AG04450 (cell line): ENCODE results near the gene BIRC7. TPM values are rescaled to one million over a fixed set of nuclear protein-coding genes. Genes with fewer than 3 reads are reported as not detected.

Experiments used
- CTCF ChIA-PET: fragments of 300-600, 350-600 bp; formaldehyde crosslinking; extraction: SDS; loops from one replicate; lab custom pipeline; 2022; ENCODE audit warnings: antibody characterized with exemption, inconsistent platforms; lab: Charles Lee
- POLR2A ChIA-PET: fragments of 350-600 bp; formaldehyde crosslinking; extraction: SDS; loops from one replicate; lab custom pipeline; 2021; ENCODE audit warnings: antibody characterized with exemption, inconsistent platforms; lab: Yijun Ruan, JAX
- DNase-seq: peaks from one replicate; pipeline ENCODE4 v3.0.0-alpha.2; 2011; ENCODE audit warnings: low read depth, low spot score
- H3K27ac ChIP-seq: one replicate; pipeline ENCODE4 v1.5.1; 2012; ENCODE audit warnings: low read depth, low read length, control low read depth
- H3K27me3 ChIP-seq: one replicate; pipeline ENCODE4 v1.6.0; 2012; ENCODE audit warnings: low read length; ENCODE audit not compliant: control insufficient read depth, insufficient read depth
- H3K4me3 ChIP-seq: 2 replicates; pipeline ENCODE4 v1.5.1; 2011; ENCODE audit warnings: mild to moderate bottlenecking, low read depth, low read length, control low read depth
- H3K9me3 ChIP-seq: 2 replicates; pipeline ENCODE4 v1.5.1; 2012; ENCODE audit warnings: low read length; ENCODE audit not compliant: control insufficient read depth, insufficient read depth
- CTCF ChIP-seq: IDR thresholded peaks from 2 replicates; pipeline ENCODE4 v1.5.1; 2011; ENCODE audit warnings: low read depth, low read length, control low read depth, inconsistent platforms
- polyA plus RNA-seq: library from polyadenylated mRNA; depleted of rRNA; stranded (reverse); fragments of >200 nt; gene quantifications from 2 replicates; pipeline ENCODE4 v1.2.3, GENCODE V29; 2011

BIRC7 gene
- polyA plus RNA-seq, 1 experiment, result not detected

GRCh38 chr20:63191400-63191799 lies 44.3 kb upstream of the BIRC7 start:
- ChIA-PET CTCF (no interaction called here), POLR2A (no interaction called here)
- H3K27ac ChIP-seq, result no peak overlapping the region
- no peak for DNase-seq
- no peak for TF ChIP-seq CTCF
- H3K9me3 ChIP-seq, result peaks cover 2% of the 10 kb centered on the region; the same call in 1 of the 2 replicates
- no peak overlapping the region for H3K4me3 ChIP-seq
- no peaks in the 10 kb centered on the region for H3K27me3 ChIP-seq

- Histone ChIP-seq H3K4me3 (no peak overlapping the region), H3K27me3 (no peaks in the 10 kb centered on the region), H3K9me3 (no peaks in the 10 kb centered on the region; the same call in 1 of the 2 replicates), H3K27ac (no peak overlapping the region)
- no peak for TF ChIP-seq CTCF
- no peak for DNase-seq
- ChIA-PET CTCF (interaction anchor here (0.6 kb wide), 1 partner anchor 22 kb away, joined by 3 read pairs; no protein-coding TSS in a partner anchor), POLR2A (no interaction called here)
These were observed 43.0 kb upstream of the BIRC7 start for GRCh38 chr20:63192721-63193120.

DNA sequence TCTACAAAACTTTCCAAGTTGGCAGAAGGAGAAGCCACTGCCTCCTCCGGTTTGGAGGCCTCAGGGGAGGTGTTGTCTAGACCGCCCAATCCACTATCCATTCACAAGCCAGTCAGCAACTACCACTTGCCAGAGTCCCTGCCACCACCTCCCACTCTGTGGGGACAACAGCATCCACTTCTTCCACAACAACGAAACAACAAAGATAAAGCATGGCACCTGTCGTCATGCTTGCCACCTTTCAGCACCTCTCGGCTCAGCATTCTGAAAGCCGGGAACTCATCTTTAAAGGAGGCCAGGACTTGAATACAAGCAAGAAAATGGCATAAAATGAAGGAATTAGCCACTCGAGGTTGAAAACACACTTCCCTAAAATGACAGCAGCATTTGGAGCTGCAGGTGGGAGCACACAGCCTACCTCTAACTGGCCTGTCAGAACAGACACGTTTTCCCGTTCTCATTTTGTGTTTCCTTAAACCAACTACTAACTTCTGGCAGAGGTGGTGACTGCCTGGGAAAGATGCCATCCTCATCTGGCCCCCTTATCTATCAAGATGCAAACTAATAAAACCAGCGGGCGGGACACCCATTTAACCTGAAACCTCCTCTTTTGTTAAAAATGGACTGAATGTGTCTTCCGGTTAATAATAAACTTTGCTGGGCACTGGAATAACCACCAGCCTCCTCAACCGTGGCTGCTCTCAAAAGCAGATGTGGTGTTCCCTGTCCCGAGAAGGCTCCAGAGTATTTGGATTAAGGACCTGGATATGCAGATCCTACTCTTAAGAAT lies 41.5 kb upstream of the BIRC7 start:
- POLR2A ChIA-PET, result no interaction called here
- CTCF ChIA-PET, result interaction anchor here (2.5 kb wide), 1 partner anchor 29 kb away, joined by 9 read pairs; no protein-coding TSS in a partner anchor
- Histone ChIP-seq H3K27ac (no peak overlapping the region), H3K4me3 (no peak overlapping the region), H3K9me3 (no peaks in the 10 kb centered on the region; the same call in 1 of the 2 replicates), H3K27me3 (no peaks in the 10 kb centered on the region)
- TF ChIP-seq CTCF, result no peak
- DNase-seq, result no peak

DNA sequence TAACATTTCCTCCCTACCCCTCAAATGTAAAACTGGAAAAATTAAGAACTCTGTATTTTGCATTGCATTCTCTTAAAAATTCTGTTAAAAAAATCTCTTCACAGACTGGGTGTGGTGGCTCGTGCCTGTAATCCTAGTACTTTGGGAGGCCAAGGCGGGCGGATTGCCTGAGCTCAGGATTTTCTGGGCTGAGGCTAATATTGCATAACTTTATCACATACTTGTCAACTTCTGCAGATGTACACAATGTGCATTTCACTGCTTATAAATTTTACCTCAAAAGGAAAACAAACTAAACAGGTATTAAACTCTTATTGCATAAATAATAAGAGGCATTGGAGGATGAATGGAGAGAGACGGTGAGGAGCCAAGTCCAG lies 40.9 kb upstream of the BIRC7 start:
- POLR2A ChIA-PET, result no interaction called here
- no peaks in the 10 kb centered on the region; the same call in 1 of the 2 replicates for H3K9me3 ChIP-seq
- no peak for TF ChIP-seq CTCF
- CTCF ChIA-PET, result interaction anchor here (2.5 kb wide), 1 partner anchor 28 kb away, joined by 9 read pairs; no protein-coding TSS in a partner anchor
- no peak for DNase-seq
- H3K27ac ChIP-seq, result no peak overlapping the region
- H3K27me3 ChIP-seq, result no peaks in the 10 kb centered on the region
- no peak overlapping the region for H3K4me3 ChIP-seq
